HG02885 (cell line): ENCODE data around the gene ZNF384.

Experiments
- ATAC-seq: cut with Tn5 transposase; IDR thresholded peaks from one replicate; pipeline ENCODE4 v1.9.1; 2021; ENCODE audit warnings: mild to moderate bottlenecking; ENCODE audit not compliant: unreplicated experiment, poor library complexity

Gene ZNF384

GRCh38 chr12:6699989-6700645 is 10.9 kb upstream of the ZNF384 start:
- ATAC-seq: no peak

DNA sequence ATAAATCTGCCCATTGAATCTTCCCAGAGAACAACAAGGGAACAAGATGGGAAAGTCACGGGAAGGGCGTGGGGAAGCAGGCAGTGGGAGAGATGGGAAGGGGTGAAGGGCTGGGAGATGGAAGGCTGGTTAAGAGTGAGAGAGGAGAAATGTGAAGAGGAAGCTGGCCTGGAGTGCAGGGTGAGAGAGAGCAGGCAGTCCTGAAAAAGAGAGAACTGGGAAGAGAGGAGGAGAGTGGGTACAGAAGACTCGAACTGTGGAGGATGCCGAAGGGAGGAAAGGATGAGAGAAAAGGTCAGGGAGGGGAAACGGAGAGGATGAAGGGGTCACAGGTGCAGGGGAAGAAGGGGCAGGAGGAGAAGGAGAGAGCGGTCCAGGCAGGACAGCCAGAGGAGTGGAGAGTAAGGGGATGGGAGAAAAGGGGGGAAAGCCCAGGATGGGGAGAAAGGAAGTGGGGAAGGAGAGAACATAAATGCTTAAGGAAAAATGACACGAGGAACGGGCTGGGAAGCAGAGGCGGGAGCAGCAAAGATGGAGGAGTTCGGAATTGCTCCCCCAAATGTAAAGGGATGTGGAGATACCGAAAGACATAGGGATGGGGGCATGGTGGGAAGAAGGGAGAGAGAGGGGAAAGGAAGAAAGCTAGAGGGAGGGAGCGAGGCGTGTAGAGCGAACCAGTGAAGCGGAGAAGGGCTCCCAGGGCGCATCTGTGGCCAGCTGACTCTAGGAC is 10.2 kb upstream of the ZNF384 start:
- ATAC-seq: no peak

- ATAC-seq: no peak
Measured at GRCh38 chr12:6698352-6699046, 9.3 kb upstream of the ZNF384 start.

- no peak for ATAC-seq
Measured at GRCh38 chr12:6697584-6698351, 8.6 kb upstream of the ZNF384 start.

- no peak for ATAC-seq
Measured at GRCh38 chr12:6696690-6697583, 7.8 kb upstream of the ZNF384 start.

DNA sequence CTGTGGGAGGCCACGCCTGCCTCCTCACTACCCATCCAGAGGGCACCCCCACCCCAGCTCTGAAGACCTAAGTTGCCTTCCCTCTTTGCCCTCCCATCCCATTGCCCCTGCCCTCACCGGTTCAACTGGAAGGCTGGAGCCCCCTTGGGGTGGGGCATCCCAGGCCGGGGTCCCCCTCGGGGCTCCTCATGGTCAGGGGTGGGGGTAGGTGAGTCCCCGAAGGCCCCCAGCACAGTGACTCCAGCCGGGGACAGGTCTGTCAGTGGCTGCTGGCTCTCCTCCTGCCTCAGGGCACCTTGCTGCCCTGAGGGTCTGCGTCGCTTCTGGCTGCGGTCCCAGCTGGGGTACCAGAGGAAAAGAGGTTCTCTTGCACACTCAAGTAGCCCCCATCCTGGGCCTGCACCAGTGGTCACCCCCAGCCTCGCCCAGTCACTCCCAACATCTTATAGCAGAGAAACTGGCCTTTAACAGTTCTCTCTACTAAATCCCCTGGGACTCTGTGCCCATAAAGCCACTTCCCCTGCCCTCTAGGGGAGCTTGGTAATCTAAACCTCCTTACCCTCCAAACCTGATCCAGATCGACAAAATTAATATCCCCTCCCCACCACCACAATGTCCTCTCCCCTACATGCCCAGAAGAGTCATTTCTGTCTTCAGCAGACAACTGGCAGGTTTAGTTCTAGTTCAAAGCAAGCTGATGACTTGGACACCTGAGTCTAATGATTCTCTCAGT is 6.3 kb upstream of the ZNF384 start:
- ATAC-seq: no peak

GRCh38 chr12:6694701-6695100 is 5.5 kb upstream of the ZNF384 start:
- ATAC-seq: no peak

DNA sequence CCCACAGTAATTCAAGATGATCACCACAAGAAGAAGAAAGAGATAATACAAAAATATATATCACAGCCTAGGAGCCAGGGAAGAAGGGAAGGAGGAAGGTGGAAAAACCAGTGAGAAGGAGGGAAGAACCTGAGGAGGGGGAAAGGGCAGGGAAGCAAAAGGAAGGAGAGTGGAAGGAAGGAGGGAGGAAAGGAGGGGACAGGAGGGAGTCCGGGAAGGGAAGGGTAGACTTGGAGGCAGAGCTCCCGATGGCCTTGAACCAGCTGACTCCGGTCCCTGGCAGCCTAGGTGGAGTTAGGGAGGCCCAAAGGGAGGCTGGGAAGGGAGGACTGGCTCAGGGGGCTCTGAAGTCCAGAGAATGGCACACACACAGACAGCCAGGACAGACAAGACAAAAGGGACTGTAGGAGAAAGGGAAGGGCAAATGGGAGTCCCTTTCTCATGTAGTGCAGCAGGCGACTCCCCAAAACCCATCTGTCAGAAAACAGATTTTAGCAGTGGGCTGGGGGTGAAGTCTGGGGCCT is 4.7 kb upstream of the ZNF384 start:
- ATAC-seq: no peak

DNA sequence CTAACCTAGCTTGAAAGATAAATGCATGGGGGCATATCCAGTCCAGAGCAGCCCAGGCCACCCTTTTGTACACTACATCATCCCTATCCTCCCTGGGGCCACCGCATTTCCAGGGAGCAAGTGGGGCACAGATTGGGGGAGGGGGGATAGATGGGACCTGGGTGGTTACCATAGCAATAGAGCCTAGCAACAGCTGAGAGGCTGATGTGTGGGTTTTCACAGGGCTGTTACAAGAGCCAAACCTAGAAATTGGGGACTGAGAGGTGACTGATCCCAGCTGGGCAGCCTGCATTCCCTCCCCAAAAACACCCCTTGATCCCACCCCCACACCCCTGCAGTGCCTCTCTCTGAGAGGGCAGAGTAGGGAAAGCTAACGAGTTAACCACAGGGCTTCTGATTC is 3.7 kb upstream of the ZNF384 start:
- ATAC-seq: no peak

- no peak for ATAC-seq
Measured at GRCh38 chr12:6691473-6691872, 2.3 kb upstream of the ZNF384 start.

- no peak for ATAC-seq
Measured at GRCh38 chr12:6688543-6688998, 604 bp downstream of the ZNF384 start.

- ATAC-seq: no peak
Measured at GRCh38 chr12:6685814-6686213, 3.4 kb downstream of the ZNF384 start.

- no peak for ATAC-seq
Measured at GRCh38 chr12:6684609-6685008, 4.6 kb downstream of the ZNF384 start.

- ATAC-seq: no peak
Measured at GRCh38 chr12:6676962-6677361, 12.2 kb downstream of the ZNF384 start.

DNA sequence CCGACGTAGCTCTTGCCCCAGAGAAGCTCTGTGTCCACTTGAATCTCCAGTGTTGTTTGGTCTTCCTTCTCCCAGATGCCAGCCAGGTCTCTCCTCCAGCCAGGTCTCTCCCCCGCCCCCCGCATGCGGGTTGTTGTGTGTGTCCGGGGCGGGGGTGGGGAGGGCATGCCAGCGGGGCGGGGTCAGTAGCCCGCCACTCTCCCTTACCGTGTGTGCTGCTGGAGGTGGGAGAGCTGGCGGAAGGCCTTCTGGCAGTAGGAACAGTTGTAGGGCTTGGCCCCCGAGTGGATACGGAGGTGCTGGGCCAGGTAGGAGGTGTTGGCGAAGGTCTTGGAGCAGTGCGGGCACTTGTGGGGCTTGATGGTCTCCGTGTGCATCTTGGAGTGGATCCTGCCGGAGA is 17.0 kb downstream of the ZNF384 start:
- no peak for ATAC-seq

DNA sequence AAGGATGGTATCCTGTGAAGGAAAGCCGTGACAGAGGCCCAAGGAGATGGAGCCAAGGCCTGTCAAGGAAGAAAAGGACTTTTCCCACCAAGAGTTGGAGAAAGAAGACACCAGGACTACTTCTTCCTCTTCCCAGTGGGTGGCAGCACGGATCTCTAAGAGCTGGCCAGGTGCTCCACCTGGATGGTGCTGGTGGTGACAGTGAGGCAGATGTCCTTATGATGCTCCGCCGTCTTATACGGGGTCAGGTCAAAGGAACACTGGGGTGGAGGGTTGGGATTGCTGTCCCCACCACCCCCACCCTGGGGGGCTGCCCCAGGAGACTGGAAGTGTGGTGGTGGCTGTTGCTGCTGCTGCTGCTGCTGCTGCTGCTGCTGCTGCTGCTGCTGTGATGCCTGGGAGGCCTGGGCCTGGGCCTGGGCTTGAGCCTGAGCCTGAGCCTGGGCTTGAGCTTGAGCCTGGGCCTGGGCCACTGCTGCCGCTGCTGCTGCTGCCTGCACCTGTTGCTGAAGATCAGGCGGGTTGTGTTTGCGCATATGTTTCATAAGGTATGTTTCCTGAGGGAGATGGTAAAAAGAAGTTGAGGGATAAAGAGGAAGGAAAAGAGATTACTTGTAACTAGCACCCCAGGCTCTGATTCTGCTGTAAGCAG is 21.5 kb downstream of the ZNF384 start:
- no peak for ATAC-seq

- ATAC-seq: no peak
Measured at GRCh38 chr12:6666211-6666610, 23.0 kb downstream of the ZNF384 start.

GRCh38 chr12:6664902-6665301 is 24.3 kb downstream of the ZNF384 start:
- ATAC-seq: no peak
